Activated CD4-positive, alpha-beta T cell treated with anti-CD3 and anti-CD28 coated beads, Interleukin-2, amount 50 U/mL, for 16 hours (primary cell): ENCODE results near the gene EML3.
"Not testable (repeated sequence)": the region's sequence is repeated elsewhere in the genome, so short reads cannot be mapped to it uniquely, and the experiment has no call there.

Experiments
- DNase-seq: peaks from one replicate; pipeline ENCODE4 v3.0.0-alpha.2; 2020

Gene EML3

DNA sequence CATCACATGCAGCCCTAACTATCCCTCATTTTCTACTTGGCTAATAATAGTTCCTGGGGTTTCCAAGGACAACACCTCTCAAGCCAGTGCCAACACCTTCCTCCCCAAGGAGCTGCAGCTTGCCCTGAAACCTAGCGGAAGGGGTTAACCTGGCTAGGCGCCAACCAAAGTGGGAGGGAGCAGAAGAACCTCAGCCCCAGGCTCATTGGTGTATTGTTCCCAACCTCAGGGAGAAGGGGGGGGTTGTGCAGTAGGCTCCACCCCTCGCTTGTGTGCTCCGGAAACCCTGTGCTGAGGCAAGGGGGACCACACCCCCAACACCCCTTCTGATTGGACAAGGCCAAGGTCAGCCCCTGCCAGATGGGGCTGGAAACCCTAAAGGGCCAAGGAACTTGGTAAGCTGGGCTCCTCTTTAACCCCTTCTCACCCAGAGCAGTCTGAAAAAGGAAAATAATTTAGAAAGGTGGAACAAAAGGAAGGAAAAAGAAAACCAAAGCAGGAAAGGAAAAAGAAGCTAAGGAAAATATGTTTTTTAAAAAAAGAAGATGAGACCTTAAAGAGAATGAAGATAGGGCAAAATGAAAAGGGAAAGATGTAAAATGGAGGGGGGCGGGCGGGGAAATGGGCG lies 13.4 kb downstream of the EML3 start:
- peak; percentile 99 for DNase-seq

DNA sequence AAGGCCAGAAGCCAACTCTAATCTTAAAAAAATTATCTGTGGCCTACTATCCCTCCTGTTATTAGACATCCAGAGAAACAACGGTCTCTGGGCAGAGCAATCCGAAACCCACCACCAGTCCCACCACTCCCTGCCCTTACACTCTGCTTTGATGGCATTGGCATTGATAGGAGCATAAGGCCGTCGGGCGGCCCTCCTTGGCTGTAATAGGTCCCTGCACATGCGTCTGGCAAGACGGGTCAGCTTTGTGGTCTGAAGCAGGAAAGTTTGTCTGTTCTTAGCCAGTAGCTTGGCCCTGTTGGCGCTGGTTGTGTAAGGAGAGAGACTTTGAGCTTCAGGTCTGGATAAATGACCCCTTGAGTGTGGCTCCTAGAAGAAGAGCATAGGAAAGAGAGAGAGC lies 17.5 kb downstream of the EML3 start:
- no peak for DNase-seq

DNA sequence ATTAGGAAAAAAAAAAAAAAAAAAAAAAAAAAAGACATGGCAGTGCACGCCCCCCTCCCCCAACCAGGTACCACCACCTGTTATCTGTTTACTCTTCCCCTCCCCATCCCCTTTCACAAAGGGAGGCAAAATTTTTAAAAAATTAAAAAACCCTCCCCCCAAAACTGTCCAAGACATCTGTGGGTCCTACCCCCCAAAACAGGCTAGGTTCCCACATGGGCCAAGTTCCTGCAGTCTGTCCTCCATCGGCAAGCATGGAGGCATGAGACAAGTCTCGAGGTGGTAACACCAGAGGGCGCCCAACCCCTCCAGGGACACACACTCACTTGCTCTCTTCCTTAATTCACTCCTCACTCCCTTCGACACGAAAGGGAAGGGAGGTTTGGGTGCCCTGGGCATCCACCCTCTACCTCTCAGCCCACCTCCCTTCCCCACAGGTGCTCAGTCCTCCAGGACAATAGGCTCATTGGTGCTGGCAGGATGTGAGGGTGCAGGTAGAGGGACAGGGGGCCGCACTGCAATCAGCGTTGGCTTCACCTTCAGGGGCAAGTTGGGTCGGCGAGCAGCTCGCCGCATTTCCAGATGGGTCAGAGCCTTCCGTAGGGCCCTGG lies 19.0 kb downstream of the EML3 start:
- DNase-seq = peak; percentile 82

DNA sequence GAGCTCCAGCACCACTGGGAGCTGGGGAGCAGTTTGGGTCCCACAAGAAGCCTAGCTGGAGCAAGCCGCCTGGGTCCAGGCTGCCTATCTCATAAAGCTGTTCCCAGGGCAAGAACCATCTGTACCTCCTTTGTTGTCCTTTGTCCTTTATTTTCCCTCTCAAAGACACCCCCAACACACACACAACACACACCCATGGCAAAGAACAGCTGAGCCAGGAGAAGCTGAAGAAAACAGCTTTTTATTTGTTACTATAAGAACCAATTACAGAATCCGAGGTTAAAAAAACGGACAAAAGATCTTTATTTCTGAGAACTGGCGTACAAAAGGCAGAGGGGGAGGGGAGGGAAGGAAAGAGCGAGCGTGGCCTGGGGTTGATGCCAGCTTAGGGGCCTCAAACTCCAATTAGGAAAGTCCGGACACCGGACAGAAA lies 19.6 kb downstream of the EML3 start:
- no peak for DNase-seq

DNA sequence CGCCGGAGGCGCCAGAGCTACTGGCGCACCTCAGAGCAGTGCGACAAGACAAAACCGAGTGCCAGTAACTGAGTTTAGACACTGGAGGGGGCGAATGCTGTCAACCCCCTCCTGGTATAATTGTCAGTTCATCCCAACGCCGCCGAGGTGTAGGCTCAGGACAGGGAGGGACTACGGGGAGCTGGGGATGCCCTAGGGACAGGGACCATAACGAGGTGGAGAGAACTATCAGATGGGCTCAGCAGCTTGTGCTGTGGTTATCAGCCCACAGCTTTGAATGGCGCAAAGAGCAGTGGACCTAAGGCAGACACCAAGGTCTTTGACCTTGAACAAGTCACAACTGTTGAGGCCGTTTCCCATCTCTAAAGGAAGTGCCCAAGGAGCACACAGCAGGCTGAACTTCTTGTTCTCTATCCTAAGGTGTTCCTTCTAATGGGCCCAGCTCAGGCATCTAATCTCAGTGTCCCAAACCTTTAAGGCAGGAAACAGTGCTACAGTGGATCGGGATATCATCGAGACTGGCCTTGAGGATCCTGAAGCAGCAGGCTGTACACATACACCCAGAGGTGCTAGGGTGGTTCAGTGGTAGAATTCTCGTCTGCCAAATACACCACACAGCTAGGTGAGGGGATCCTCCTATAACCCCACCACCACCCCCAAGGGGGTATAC lies 20.3 kb downstream of the EML3 start:
- no peak for DNase-seq

DNA sequence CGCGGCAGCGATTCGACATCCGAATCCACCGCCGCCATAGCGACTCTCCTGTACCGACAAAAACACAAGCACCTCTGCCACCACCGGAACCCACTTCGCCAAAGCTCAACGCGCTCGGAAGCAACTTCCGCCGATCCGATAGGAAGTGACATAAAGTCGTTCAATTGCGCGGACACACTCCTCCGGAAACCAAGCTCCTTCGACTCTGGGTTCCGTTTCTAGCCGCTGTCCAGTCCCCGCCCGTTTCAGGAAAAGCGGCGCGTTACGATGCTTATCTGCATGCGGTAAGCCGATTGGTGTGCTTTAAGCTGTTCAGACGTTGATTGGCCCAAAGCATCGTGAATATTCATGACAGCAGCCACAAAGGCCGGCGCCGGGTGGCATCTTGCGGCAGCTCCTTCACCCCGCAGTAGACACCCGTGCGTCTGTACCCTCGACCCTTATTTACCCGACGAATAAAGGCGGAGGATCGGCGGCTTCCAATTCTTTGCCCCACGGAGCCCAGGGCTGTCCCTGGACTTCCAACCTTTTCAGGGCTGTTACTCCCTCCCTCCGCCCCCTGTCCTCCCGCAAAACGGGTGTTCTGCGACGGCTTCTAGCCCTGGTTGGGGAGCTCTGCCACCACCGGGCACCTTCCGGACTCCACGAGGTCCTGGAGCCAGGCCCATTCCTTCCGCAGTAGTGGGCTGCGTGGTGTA lies 21.0 kb downstream of the EML3 start, which contains the start of gene TUT1:
Gene TUT1 (minus strand): TSS at position 76 of the 698 bp plus-strand sequence. CDS start 38 bp downstream, at position 38.
- peak; percentile 99 for DNase-seq

DNA sequence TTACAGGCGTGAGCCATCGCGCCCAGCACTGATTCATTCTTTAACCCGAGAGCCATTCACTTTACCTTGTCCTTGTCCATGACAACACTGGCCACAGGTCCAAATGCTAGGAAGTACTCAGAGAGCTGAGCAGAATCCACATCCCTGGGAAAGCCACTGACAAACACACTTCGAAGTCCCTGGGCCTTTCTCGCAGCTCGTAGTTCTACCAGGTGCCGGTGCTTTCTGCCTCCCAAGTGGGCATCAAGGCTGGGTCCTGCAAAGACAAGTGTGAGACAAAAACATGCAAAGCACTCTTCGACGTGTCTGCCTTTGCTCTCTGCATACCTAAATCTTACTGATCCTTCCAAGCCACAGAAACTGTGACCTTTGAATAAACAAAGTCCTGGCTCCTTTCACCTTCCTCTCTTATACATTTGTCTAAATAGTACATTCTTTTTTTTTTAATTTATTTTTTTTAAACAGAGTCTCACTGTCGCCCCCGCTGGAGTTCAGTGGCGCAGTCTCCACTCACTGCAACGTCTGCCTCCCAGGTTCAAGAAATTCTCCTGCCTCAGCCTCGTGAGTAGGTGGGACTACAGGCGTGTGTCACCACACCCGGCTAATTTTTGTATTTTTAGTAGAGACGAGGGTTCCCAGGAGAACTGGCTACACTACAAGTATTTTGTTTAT lies 23.5 kb downstream of the EML3 start:
- peak; percentile 39 for DNase-seq

DNA sequence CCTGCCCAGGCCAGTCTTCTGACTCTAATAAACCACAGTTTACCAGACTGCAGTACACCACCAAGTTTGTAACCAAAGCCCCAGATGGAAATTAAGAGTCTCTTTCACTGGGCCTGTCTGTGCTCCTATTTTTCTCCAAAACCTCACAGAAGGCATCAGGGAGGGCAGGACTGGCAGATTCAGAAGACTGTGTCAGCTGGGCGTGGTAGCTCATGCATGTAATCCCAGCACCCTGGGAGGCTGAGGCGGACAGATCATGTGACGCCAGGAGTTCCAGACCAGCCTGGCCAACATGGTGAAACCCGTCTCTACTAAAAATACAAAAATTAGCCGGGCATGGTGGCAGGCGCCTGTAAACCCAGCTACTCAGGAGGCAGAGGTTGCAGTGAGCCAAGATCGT lies 27.2 kb downstream of the EML3 start:
- DNase-seq = not testable (repeated sequence)

DNA sequence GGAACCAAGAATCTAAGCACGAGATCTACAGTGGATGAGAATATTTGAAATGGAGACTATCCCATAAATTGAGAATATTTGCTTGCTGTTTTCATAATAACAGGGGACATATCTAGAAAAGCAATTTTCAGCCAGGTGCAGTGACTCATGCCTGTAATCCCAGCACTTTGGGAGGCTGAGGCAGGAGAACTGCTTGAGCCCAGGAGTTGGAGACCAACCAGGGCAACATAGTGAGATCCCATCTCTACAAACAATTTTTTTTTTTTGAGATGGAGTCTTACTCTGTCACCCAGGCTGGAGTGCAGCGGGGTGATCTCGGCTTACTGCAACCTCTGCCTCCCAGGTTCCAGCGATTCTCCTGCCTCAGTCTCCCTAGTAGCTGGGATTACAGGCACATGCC lies 30.8 kb downstream of the EML3 start:
- DNase-seq = not testable (repeated sequence)

DNA sequence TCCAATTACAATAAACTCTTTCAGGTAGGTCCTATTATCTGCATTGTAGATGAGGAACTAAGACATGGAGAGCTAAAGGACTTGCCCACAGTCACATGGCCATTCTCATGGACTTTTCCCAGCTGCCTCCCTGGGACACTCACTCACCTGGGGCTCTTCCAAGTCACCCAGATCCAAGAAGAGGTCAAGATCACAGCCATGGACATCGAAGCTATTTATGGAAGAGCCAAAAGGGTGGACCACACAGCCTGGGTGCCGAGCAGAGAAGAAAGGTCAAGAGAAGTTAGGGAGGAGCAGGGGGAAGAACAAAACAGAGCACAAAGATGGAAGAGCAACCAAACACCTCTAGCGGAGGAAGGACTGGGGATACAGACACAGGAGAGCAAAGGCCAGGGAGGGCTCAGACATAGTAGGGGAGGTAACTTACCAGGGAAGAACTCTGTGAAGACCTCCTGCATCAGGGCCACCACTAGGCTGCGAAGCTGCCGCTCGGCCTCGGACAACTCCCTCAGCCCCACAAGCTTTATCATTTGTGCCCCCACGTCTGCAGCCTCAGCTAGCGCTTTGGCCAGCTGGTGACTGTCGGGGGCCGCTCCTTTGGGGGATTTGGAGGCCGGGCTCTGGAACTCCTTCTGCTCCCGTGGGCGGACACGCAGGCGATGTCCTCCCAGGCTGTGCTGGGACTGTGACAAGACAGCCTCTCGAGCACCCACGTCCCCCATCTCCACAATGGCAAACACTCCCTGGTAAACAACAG lies 31.4 kb downstream of the EML3 start:
- DNase-seq = no peak

DNA sequence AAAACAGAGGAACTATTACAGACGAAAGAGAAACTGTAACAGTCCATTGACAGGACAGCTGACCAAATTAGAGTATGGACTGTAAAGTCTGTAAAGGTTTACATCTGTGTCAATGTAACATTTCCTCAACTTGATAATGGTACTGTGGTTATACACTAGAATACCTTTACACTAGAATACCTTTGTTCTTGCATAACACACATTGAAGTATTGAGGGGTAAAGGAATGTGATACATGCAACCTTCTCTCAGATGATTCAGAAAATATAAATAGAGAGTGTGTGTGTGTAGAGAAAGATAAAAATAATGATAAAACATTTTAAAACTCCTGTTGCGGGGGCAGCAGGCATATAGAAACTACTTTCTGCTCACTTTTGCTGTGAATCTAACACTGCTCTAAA lies 33.3 kb downstream of the EML3 start:
- no peak for DNase-seq

DNA sequence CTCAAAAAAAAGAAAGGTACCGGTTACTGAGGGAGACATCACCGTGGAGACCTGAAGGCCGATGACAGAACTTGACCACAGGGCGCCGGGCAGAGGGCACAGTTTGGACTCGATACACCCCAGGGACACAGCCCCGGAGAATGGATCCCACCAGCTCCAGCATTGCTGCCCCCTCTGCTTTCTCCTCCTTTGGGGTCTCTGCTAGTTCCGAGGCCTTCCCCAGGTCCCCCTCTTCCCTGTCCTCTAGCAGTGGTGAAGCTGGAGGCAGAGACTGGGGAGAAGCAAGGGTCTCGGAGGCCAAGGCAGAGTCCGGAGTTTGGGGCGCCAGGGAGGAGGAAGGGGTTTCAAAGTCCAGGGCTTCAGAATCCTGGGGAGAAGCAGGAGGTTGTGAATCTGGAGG lies 34.0 kb downstream of the EML3 start:
- DNase-seq = no peak

DNA sequence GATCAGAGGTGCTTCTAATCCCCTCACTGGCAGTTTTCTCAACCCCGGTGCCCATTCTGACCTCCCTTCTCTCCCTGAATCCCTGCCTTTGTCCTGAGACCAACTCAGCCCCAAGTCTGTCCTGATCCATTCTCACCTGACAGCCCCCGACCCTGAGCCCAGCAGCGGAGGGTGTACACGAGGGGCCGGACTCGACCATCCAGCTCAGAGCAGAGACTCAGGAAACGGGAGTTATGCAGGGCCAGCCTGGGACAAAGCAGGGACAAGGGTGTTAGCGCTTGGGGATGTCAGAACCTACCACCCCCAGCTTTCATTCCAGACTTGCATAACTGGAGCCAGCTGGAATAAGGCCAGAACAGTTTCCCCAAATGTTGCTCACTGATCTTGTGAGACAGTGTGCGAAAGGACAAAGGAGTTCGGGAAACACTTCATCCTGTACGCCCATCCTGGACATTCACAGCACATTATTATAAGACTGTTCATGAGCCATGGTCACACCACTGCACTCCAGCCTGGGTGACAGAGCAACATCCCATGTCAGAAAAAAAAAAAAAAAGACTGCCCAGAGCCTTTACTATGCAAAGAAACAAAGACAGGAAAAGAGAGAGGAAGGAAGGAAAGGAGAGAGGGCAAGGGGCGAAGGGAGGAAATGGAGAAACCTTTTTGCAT lies 35.4 kb downstream of the EML3 start:
- no peak for DNase-seq

DNA sequence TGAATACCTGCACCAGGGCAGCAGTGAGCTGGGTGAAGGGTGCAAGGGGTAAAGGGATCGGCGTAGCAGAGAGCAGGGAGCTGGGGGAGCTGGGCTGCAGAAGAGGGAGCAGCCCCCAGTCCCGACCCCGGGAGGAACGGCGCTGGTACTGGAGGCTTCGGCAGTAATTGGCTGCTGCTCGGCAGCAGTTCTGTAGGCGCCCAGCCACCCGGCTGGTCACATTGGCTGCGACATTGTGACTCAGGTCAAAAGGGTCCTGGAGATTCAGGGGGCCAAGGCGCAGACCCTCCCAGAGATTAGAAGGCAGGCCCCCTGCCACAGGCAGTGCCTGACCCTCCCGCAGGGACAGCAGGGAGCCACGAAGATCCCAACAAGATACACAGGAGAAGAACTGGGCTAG lies 36.7 kb downstream of the EML3 start:
- DNase-seq = no peak

DNA sequence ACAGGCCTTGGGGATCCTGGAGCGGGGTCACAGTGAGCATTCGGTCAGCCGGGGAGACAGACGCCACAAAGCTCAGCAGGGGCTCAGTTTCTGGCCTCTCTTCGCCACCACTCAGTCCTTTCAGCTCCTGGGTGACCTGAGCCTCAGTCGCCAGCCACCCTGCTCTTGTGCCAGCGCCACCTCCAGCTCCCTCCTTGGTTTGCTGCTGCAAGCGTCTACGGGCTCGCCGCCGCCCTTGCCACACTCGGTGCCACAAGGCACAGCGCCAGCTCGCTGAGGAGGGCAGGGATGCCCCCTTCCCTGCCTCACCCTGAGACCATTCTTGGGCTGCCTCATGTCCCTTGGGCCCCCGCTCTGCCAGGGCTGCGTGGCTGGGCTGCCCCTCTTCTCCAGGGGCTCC lies 37.4 kb downstream of the EML3 start:
- DNase-seq = no peak

DNA sequence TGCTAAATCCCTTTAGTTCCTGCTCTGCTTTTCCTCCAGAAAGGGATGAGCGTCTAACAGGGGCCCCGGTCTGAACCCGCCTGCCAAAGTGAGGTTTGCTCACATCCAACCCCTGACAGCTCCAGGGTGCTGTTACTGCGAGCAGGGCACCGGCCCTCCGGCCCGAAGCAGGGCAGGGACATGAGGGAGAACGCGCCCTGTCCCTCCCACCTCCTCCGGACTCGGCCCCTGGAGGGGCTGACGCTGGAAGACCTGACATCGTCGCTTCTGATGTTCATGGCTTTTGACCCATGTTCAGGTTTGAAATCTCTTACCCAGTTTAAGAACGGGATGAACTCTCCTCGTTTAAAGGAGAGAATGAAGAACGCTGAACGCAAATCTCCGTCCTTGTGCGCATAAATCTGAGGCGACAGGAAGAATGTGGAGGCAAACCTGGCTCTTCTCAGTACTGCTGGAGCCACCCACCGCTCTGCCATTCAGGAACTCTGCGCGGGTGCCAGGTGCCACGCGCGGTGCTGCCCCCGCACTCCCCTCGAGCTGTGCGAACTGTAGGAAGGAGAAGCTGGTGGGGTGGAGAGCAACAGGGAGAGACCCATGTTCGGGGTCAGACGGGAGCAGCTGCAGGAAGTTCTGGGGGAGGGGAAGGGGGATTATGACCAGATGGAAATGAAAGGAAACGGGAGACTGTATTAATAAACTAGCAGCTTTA lies 38.1 kb downstream of the EML3 start:
- DNase-seq = no peak

DNA sequence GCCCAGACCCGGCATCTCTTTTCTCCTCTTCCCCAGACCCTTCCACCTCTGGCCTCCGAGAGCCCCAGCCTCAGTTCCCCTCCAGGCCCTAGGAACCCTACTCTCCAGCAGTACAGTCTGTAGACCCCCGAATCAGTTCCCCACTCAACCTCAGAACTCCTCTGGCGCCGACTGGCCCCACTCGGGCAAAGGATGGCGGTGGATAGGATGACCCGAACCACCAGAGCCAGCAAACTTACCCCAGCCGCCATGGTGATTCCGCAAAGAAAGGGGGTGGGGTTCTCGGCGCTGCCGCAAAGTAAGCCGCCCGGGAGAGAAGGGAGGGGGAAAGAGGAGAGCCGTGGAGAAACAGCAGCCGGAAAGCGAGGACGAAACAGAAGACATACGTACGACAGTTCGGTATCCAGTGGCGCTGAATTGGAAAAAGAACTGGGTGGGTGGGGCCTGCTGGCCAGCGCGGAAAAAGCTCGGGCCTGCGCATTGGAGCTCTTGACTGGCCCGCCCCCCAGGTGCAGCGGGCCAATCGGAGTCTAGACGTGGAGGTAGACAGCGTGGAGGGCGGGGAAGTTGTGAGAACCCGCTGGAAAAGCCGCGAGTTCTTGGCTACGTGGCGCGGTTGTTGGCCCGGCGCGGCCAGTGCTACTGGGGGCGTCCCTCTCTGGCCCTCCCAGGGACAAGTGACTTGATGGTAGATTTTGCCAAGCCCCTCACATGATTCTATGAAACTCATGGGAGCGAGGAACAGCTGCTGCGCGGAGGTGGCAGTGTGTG lies 38.8 kb downstream of the EML3 start, which contains the start of gene EEF1G:
Gene EEF1G (minus strand): TSS at position 300 of the 771 bp plus-strand sequence. CDS start 49 bp downstream, at position 251.
- peak; percentile 100 for DNase-seq

DNA sequence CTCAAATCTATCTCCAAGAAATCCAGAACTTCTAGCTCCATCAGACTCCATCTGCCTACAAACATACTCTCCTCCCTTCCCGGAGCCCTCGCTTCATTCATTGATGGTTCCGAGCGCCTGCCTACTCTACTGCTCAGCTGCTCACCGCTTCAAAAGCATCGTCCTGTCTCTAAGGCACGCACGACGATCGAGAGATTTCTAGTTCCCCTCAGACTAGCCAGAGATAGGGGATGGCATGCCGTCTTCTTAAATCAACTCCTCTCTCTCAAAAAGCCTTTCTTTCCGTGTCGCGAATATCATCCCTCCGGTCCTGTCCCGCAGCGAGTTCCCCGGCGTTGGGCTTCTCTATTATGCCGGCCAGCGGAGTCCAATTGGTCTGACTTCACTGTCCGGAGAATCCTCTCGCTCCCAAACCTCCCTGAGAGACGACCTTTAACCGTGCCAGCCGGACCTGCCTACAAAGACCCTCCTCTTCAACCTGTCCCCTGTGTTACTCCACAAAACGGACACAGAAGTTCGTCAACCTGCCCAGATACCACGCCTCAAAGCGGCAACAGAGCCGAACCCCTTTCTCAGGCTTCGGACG lies 39.5 kb downstream of the EML3 start:
- DNase-seq = peak; percentile 32

DNA sequence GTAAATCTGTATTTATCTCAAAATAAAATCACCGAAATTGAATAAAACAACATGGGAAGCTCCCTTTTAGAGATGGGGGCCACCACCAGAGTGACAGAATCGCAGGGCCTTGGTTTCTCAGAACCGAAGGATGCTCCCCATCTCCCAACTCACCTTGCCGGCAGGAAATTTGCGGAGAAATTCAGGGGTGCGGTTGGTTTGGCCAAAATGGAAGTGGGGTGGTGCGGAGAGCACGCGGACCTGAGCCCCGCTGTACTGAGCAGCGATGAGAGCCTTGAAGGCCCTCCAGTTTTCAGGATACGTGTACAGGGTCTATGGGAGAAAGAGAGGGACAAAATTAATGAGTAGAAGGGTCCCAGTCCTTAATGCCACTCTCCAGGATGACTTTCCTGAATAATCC lies 40.1 kb downstream of the EML3 start:
- no peak for DNase-seq

DNA sequence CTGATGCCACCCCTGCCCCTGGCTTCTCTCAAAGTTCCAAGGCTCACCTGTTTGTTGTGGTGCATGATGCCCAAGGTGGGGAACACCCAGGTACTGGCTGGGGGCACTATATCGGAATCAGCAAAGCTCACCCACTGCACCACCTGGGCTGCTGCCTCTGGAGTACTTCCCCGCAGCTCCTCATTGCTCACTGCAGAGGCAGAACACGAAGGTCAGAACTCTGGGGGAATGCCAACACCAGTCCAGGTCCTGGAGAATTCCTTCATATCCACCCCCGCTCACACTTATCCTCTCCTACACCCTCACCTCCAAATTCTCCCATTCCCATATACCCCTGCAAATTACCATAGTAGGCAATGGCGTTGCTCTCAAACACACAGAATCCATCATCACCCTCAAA lies 41.1 kb downstream of the EML3 start:
- DNase-seq = not testable (repeated sequence)
